GM12872 (cell line): ENCODE measurements around the gene MYO3A.

Experiments used
- CTCF ChIP-seq: IDR thresholded peaks from 3 replicates; pipeline ENCODE4 v1.5.1; 2011; ENCODE audit warnings: low read depth, mild to moderate bottlenecking, low read length, moderate library complexity; ENCODE audit not compliant: insufficient read depth

MYO3A gene

GRCh38 chr10:26197248-26197647, 263.2 kb downstream of the MYO3A start:
- TF ChIP-seq CTCF = no peak

GRCh38 chr10:26198119-26198518, 264.1 kb downstream of the MYO3A start:
- no peak for TF ChIP-seq CTCF

- TF ChIP-seq CTCF = no peak
These were observed 265.8 kb downstream of the MYO3A start for GRCh38 chr10:26199841-26200240.

GRCh38 chr10:26205223-26205622, 271.2 kb downstream of the MYO3A start:
- TF ChIP-seq CTCF = no peak

GRCh38 chr10:26211781-26212444, 277.9 kb downstream of the MYO3A start:
- no peak for TF ChIP-seq CTCF

GRCh38 chr10:26212511-26212910, 278.5 kb downstream of the MYO3A start:
- TF ChIP-seq CTCF = no peak

- no peak for TF ChIP-seq CTCF
These were observed 279.2 kb downstream of the MYO3A start for GRCh38 chr10:26213157-26213800.
